ENCODE measurements around the gene PRR33.

DNA sequence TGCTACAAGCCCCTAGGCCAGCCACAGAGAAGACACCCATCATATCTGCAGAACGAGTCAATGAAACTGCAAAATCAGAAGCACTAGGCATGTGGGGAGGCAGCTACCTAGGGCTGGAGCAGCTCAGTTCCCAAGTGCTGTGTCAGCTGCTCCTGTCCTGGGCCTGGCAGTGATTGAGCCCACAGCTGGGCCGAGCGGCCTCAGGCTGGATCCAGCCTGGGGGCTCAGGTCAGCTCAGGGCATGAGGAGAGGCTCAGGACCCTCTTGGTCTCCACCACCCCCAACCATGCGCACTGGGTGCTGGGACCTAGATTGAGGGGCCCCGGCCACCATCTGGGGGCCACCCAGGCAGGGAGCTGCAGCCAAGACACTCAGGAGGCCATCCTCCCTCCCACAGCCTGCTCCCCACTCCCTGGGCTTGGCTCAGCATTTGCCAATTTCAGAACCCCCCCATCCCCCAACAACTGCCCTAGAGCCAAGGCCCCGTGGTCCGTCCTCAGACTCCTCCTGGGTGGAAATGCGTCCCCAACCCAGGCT, 25.4 kb upstream of the PRR33 start:
- TF ChIP-seq POLR2A (conservative IDR thresholded peaks at IDR 0.05) = no peak
- TF ChIP-seq, protein P1, sequence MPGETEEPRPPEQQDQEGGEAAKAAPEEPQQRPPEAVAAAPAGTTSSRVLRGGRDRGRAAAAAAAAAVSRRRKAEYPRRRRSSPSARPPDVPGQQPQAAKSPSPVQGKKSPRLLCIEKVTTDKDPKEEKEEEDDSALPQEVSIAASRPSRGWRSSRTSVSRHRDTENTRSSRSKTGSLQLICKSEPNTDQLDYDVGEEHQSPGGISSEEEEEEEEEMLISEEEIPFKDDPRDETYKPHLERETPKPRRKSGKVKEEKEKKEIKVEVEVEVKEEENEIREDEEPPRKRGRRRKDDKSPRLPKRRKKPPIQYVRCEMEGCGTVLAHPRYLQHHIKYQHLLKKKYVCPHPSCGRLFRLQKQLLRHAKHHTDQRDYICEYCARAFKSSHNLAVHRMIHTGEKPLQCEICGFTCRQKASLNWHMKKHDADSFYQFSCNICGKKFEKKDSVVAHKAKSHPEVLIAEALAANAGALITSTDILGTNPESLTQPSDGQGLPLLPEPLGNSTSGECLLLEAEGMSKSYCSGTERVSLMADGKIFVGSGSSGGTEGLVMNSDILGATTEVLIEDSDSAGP (CRISPR knock-in tag; IDR thresholded peaks at IDR 0.05) = no peak
- TF ChIP-seq EGR1 (conservative IDR thresholded peaks at IDR 0.05) = no peak
- no peak for TF ChIP-seq PHF8 (IDR thresholded peaks at IDR 0.05; ENCODE audit: borderline replicate concordance, low read length)
- no peak for TF ChIP-seq RBBP5 (IDR thresholded peaks at IDR 0.05; ENCODE audit: borderline replicate concordance, insufficient read depth, low read length, poor library complexity, severe bottlenecking)
- no peak for TF ChIP-seq ZBTB1 (CRISPR knock-in tag; IDR thresholded peaks at IDR 0.05; ENCODE audit: borderline replicate concordance, low read depth)
- TF ChIP-seq, protein P2, sequence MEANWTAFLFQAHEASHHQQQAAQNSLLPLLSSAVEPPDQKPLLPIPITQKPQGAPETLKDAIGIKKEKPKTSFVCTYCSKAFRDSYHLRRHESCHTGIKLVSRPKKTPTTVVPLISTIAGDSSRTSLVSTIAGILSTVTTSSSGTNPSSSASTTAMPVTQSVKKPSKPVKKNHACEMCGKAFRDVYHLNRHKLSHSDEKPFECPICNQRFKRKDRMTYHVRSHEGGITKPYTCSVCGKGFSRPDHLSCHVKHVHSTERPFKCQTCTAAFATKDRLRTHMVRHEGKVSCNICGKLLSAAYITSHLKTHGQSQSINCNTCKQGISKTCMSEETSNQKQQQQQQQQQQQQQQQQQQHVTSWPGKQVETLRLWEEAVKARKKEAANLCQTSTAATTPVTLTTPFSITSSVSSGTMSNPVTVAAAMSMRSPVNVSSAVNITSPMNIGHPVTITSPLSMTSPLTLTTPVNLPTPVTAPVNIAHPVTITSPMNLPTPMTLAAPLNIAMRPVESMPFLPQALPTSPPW (CRISPR knock-in tag; IDR thresholded peaks at IDR 0.05) = no peak
- no peak for TF ChIP-seq MCM2 (IDR thresholded peaks at IDR 0.05; ENCODE audit: low read depth)
- TF ChIP-seq BACH1 (tag; IDR thresholded peaks at IDR 0.05) = no peak

Data from K562 (cell line).